Globus pallidus (tissue), 1 donor: ENCODE measurements around the gene PARP3.
"Not testable (repeated sequence)": the region's sequence is repeated elsewhere in the genome, so short reads cannot be mapped to it uniquely, and the experiment has no call there.

Experiments
- DNase-seq: peaks from one replicate; pipeline ENCODE4 v3.0.0-alpha.2; 2015; ENCODE audit warnings: low spot score

Gene PARP3

GRCh38 chr3:51986010-51986947, 44.1 kb downstream of the PARP3 start:
- no peak for DNase-seq

- DNase-seq = no peak
Measured at GRCh38 chr3:51987568-51987967, 45.4 kb downstream of the PARP3 start.

DNA sequence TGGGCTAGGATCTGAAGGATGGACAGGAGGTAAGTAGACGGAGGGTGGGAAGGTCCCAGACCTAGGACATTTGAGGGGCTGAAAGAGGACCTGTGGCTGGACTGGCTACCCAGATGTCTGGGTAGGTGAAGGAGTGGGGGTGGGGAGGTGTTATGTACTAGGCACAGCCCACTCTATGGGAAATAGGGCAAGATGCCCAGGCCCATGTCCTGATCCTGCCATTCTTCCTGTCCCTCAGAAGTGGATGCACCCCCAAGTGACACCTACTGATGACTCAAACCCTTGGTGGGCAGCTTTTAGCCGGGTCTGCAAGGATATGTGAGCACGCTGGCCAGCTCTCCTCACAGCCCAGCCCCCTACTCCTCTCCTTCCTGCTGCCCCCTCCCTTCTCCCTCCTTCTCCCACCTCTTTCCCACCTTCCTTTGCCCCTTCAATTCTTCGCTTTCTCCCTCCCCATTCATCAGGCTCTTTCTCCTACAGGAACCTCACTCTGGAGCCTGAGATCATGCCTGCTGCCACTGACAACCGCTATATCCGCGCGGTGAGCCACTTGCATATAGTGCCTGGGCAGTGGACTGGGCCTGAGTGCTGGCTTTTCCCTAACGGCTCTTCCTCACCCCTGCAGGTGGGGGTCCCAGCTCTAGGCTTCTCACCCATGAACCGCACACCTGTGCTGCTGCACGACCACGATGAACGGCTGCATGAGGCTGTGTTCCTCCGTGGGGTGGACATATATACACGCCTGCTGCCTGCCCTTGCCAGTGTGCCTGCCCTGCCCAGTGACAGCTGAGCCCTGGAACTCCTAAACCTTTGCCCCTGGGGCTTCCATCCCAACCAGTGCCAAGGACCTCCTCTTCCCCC, 46.4 kb downstream of the PARP3 start:
- no peak for DNase-seq

GRCh38 chr3:51990501-51990971, 48.4 kb downstream of the PARP3 start:
- not testable (repeated sequence) for DNase-seq

DNA sequence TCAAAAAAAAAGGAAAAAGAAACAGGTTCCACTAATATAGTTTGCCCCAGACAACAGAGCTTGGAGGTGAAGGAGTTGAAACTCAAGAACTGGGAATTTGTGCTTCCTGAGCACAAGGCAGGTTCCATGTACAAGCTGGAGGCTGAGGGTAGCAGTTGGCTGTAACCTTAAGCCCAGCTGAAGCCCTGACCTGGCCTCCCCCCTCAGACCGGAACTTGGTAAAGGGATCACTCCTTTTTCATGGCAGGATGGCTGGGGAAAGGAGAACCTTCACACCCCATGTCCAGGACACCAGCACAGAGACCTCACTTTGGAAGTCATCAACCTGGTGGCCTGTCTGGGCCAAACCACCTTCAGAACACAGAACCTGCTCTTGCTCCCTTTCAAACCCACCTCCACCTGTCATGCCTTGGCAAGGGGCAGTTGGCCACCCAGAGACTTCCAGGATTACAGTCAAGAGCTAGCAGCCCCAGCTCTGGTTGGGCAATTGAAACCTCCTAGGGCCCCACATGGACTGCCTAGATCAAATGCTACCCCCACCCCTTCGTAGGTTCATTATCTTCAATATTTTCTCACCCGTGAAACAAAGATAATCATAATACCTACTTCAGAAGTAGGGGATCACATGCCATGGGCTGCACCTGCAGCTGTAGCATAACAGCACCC, 50.0 kb downstream of the PARP3 start:
- no peak for DNase-seq

- not testable (repeated sequence) for DNase-seq
Measured at GRCh38 chr3:51993657-51994056, 51.5 kb downstream of the PARP3 start.

GRCh38 chr3:51994530-51994929, 52.4 kb downstream of the PARP3 start:
- no peak for DNase-seq

DNA sequence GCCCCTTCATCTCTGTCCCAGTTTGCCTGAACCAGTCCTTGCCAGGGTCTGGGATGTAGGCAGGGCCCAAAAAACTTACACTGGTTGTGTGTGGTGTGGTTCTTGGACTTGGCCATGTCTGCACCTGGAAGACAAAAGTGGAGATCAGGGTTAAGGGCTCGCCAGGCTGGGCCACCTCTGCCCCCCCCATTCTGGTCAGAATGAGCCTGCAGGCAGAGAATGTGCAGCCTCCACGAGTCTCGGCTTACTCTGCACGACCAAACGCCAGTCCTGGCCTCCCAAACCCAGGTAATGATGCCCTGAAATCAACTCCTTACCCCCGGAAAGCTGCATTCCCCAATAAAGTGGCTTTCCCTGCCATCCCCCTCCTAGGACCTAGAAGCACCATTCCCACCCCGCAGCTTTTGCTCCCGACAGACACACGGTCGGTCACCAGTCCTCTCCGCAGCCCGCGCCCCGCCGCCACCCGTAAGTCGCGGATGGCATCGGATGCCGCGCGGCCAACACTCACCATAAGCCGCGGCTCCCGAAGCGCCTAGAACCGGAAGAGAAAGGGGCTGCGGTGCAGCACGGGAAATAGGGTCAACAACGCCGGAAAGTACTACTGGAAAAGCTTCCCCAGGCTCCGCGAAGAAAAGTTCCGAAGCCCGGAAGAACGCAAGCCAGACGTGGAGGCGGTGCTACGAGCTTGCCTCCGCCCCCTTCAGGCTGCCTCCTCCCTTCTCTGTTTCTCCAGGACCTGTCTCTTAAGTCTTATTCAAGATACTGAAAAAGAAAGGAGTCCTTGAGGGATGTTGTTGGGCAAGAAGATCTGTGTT, 53.4 kb downstream of the PARP3 start, which contains the start of gene RPL29:
Gene RPL29, minus strand, starts transcription at position 550 of the 818 bp plus-strand sequence. Its CDS starts 434 bp downstream, at position 116.
- DNase-seq = peak; percentile 93

DNA sequence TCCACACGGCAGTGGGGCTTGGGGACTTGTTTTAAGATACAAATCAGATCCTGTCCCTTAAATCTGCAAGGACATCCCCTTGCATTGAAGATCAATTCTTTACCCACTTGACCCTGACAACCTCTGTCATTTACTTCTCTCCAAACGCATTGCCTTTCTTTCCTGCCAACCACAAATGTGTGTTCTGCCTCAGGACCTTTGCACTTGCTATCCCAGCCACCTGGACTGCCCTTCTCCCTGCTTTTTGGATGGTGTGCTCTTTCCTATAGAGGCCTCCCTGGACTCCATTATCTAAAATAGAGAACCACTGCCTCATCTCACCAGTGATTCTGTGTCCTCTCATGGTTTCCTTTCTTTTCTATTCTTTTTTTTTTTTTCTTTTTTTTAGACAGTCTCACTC, 55.0 kb downstream of the PARP3 start:
- DNase-seq = no peak

DNA sequence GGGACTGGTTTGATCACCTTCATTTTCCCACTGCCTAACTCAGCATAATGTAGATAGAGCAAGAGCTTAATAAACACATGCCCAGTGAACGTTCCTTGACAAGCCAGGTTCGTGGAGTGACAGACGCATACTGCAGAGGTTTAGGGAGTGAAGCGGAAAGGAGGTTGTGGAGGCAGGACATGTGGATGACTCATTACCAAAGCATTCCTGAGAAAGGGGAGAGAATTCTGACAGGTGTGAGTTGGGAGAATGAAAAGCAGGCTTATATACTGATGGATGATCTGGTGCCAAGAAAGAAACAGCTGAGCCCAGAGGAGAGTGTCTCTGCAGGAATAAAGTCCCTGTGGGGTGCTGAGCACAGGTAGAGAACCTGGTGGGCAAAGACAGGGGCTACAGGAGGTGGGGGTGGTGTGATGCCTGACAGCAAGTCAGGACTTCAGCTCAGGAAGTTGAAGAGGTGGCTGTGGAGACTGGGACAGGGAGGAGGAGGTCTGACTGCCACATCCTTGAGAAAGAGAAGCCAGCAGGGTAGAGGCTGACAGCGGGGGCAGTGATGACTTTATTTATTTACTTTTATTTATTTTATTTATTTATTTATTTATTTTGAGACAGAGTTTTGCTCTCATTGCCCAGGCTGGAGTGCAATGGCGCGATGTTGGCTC, 55.9 kb downstream of the PARP3 start:
- DNase-seq = no peak
